ENCODE data around the gene PLTP. TPM values are rescaled to one million over a fixed set of nuclear protein-coding genes. Genes with fewer than 3 reads are reported as not detected.

PLTP gene
- total and polyA plus RNA-seq, 2 of the 13 experiments (the other 11 are each of a cell fraction or from before 2014, with no cell fraction given) = 16.9 to 28.6 TPM

DNA sequence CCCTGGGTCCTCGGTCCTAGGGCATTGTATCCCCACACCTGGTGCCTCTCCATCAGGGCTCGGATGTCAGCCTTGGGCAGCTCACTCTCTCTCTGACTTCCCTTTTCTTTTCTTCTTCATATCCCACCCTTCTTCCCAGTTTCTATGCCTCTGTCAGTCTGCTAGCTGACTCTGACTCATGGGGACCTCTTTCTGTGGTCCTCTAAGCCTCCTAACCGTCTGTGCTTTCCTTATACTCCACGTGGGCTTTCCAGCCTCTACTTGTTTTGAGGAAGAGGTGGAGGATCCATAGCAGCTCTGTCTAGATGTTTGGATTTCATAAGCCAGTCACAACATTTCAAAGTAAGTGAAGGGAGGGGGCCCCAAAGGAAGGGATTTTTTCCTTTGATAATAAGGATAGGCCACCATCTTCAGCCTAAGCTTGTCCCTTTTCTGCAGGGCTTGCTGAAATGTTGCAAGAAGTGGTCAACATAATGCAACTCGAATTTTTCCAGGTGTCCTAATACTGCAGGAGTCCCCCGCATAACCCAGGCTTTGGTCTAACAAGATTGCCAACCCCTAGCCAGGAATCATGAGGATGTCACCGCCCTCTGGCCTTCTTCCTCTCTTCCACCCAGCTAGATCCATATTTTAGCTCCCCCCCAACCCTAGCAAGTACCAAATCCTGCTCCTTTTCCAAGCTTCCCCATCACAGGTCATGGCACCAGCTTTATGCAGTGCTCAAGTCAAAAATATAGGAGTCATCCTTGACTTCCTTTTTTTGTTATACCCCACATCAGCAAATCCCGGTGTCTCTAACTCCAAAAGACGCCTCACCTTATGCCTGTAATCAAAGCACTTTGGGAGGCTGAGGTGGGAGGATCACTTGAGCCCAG, 8.7 kb upstream of the PLTP start (continued):
- TF ChIP-seq ZNF33B (CRISPR knock-in tag; IDR thresholded peaks at IDR 0.05) (peak; percentile 51; the same call in 1 of the 2 replicates), HOXA5 (CRISPR knock-in tag; IDR thresholded peaks at IDR 0.05) (peak; percentile 10; the same call in 1 of the 2 replicates), MED8 (CRISPR knock-in tag; IDR thresholded peaks at IDR 0.05; ENCODE audit: insufficient replicate concordance) (peak; percentile 7), PRMT3 (CRISPR knock-in tag; IDR thresholded peaks at IDR 0.05; ENCODE audit: borderline replicate concordance, low read depth) (no peak), FOXO1 (CRISPR knock-in tag; IDR thresholded peaks at IDR 0.05) (0 out of 2 replicates have a peak, but pooled peaks have one; percentile 14), FOXP1 (IDR thresholded peaks at IDR 0.05) (no peak), FOXP1 (CRISPR knock-in tag; IDR thresholded peaks at IDR 0.05) (peak; percentile 5; the same call in 1 of the 2 replicates), ZNF230 (CRISPR knock-in tag; IDR thresholded peaks at IDR 0.05) (0 out of 2 replicates have a peak, but pooled peaks have one; percentile 11), ETV5 (CRISPR knock-in tag; IDR thresholded peaks at IDR 0.05; ENCODE audit: borderline replicate concordance) (no peak), ZBTB7B (CRISPR knock-in tag; IDR thresholded peaks at IDR 0.05) (peak; percentile 32; the same call in 1 of the 2 replicates), SALL2 (CRISPR knock-in tag; IDR thresholded peaks at IDR 0.05) (0 out of 2 replicates have a peak, but pooled peaks have one; percentile 10), ZNF75D (CRISPR knock-in tag; IDR thresholded peaks at IDR 0.05; ENCODE audit: borderline replicate concordance) (0 out of 2 replicates have a peak, but pooled peaks have one; percentile 31), EP300 (IDR thresholded peaks at IDR 0.05; ENCODE audit: low read depth in 2 of 2, low read length in 2 of 2) (peak in 1 of 2 experiments; percentile 14; a peak in 1 of 4 replicates), EP300 (CRISPR knock-in tag; IDR thresholded peaks at IDR 0.05; ENCODE audit: borderline replicate concordance) (no peak; the same call in 1 of the 2 replicates), ZNF264 (CRISPR knock-in tag; IDR thresholded peaks at IDR 0.05) (peak; percentile 24; the same call in 1 of the 2 replicates), TRIM24 (CRISPR knock-in tag; IDR thresholded peaks at IDR 0.05) (0 out of 2 replicates have a peak, but pooled peaks have one; percentile 21), ZNF326 (CRISPR knock-in tag; IDR thresholded peaks at IDR 0.05; ENCODE audit: borderline replicate concordance) (no peak)
- TF ChIP-seq, protein P1, sequence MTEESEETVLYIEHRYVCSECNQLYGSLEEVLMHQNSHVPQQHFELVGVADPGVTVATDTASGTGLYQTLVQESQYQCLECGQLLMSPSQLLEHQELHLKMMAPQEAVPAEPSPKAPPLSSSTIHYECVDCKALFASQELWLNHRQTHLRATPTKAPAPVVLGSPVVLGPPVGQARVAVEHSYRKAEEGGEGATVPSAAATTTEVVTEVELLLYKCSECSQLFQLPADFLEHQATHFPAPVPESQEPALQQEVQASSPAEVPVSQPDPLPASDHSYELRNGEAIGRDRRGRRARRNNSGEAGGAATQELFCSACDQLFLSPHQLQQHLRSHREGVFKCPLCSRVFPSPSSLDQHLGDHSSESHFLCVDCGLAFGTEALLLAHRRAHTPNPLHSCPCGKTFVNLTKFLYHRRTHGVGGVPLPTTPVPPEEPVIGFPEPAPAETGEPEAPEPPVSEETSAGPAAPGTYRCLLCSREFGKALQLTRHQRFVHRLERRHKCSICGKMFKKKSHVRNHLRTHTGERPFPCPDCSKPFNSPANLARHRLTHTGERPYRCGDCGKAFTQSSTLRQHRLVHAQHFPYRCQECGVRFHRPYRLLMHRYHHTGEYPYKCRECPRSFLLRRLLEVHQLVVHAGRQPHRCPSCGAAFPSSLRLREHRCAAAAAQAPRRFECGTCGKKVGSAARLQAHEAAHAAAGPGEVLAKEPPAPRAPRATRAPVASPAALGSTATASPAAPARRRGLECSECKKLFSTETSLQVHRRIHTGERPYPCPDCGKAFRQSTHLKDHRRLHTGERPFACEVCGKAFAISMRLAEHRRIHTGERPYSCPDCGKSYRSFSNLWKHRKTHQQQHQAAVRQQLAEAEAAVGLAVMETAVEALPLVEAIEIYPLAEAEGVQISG (CRISPR knock-in tag; IDR thresholded peaks at IDR 0.05) = 0 out of 2 replicates have a peak, but pooled peaks have one; percentile 1
- TF ChIP-seq, protein P2, sequence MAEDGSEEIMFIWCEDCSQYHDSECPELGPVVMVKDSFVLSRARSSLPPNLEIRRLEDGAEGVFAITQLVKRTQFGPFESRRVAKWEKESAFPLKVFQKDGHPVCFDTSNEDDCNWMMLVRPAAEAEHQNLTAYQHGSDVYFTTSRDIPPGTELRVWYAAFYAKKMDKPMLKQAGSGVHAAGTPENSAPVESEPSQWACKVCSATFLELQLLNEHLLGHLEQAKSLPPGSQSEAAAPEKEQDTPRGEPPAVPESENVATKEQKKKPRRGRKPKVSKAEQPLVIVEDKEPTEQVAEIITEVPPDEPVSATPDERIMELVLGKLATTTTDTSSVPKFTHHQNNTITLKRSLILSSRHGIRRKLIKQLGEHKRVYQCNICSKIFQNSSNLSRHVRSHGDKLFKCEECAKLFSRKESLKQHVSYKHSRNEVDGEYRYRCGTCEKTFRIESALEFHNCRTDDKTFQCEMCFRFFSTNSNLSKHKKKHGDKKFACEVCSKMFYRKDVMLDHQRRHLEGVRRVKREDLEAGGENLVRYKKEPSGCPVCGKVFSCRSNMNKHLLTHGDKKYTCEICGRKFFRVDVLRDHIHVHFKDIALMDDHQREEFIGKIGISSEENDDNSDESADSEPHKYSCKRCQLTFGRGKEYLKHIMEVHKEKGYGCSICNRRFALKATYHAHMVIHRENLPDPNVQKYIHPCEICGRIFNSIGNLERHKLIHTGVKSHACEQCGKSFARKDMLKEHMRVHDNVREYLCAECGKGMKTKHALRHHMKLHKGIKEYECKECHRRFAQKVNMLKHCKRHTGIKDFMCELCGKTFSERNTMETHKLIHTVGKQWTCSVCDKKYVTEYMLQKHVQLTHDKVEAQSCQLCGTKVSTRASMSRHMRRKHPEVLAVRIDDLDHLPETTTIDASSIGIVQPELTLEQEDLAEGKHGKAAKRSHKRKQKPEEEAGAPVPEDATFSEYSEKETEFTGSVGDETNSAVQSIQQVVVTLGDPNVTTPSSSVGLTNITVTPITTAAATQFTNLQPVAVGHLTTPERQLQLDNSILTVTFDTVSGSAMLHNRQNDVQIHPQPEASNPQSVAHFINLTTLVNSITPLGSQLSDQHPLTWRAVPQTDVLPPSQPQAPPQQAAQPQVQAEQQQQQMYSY (CRISPR knock-in tag; IDR thresholded peaks at IDR 0.05) = no peak
- TF ChIP-seq, protein P3, sequence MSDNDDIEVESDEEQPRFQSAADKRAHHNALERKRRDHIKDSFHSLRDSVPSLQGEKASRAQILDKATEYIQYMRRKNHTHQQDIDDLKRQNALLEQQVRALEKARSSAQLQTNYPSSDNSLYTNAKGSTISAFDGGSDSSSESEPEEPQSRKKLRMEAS (IDR thresholded peaks at IDR 0.05) = 0 out of 2 replicates have a peak, but pooled peaks have one; percentile 8

Measured in HepG2 (cell line).